Neural cell (in vitro differentiated cells): ENCODE results near the gene PARVB.

Source experiments
- EZH2 ChIP-seq: fragments of 200-600, 300-800 bp; shearing (Covaris generic), sonication (generic); IDR thresholded peaks from 2 replicates; pipeline ENCODE4 v1.6.1; 2014; ENCODE audit warnings: antibody characterized with exemption, low read length, borderline replicate concordance, mild to moderate bottlenecking; ENCODE audit not compliant: insufficient read depth, poor library complexity, severe bottlenecking
- MXI1 ChIP-seq: fragments of 450-650 bp; conservative IDR thresholded peaks from 2 replicates; pipeline ENCODE4 v1.6.1; 2014; ENCODE audit warnings: antibody characterized with exemption, mild to moderate bottlenecking; ENCODE audit not compliant: poor library complexity, severe bottlenecking
- POLR2AphosphoS5 ChIP-seq: IDR thresholded peaks from 2 replicates; pipeline ENCODE4 v1.6.1; 2012
- SMC3 ChIP-seq: fragments of 450-650 bp; conservative IDR thresholded peaks from 2 replicates; pipeline ENCODE4 v1.6.1; 2014; ENCODE audit warnings: antibody characterized with exemption, mild to moderate bottlenecking, moderate library complexity; ENCODE audit not compliant: poor library complexity
- TAF1 ChIP-seq: IDR thresholded peaks from 2 replicates; pipeline ENCODE4 v1.6.1; 2012; ENCODE audit warnings: low read depth
- TF ChIP-seq, protein P1 (sequence below): fragments of 450-650 bp; IDR thresholded peaks from 2 replicates; pipeline ENCODE4 v1.5.1; 2014; ENCODE audit warnings: antibody characterized with exemption, mild to moderate bottlenecking, moderate library complexity; ENCODE audit not compliant: poor library complexity, severe bottlenecking

DNA sequence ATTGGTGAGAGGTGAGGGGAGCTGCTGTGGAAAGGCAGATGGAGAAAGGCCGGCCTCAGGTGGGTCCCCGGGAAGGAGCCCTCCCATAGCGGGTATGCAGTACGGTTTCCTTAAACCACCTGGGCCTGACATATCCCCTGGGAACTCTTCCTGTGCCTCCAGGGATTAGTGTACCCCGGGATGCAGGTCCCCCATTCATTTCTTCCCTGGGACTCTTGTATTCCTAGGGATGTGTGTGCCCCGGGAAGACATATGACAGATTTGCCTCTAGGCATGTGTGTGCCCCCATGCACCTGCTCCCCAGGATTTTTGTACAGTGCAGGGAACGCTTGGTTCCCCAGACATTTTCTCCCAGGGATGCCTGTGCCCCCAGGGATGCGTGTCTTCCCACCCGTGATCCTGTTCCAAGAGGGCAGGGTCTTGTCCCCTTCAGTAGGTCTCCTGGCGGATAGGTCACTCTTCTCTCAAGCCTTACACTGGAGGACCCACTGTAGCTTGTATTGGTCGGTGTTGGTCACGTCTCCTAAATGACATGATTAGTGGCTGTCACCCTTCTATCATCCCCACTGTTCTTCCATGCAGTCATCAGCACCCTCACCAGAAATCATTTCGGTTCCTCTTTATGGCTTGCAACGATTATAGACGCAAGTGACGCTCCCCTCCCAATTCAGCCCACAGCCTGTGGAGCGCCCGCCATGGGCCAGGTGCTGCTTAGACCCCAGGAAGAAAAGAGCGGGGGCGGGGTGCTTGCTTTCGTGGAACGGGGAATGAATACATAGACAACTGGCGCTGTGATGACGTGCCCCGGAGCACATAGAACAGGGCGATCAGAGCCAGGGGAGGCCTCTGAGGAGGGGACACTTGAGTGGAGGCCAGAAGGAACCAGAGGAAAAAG is 1.3 kb downstream of the PARVB start:
- TF ChIP-seq, protein P1, sequence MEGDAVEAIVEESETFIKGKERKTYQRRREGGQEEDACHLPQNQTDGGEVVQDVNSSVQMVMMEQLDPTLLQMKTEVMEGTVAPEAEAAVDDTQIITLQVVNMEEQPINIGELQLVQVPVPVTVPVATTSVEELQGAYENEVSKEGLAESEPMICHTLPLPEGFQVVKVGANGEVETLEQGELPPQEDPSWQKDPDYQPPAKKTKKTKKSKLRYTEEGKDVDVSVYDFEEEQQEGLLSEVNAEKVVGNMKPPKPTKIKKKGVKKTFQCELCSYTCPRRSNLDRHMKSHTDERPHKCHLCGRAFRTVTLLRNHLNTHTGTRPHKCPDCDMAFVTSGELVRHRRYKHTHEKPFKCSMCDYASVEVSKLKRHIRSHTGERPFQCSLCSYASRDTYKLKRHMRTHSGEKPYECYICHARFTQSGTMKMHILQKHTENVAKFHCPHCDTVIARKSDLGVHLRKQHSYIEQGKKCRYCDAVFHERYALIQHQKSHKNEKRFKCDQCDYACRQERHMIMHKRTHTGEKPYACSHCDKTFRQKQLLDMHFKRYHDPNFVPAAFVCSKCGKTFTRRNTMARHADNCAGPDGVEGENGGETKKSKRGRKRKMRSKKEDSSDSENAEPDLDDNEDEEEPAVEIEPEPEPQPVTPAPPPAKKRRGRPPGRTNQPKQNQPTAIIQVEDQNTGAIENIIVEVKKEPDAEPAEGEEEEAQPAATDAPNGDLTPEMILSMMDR = no peak
- TF ChIP-seq TAF1 (no peak), POLR2AphosphoS5 (no peak), MXI1 (no peak), SMC3 (no peak), EZH2 (no peak)
